Adrenal gland (tissue), 5 donors: ENCODE data around the gene VAT1.

ENCODE experiments used
- POLR2A ChIP-seq, 2 donors: fragments of 450-650 bp; IDR thresholded peaks; one replicate each; pipeline ENCODE4 v1.6.1; 2017; ENCODE audit warnings: antibody characterized with exemption in 2 of 2, mild to moderate bottlenecking in 2 of 2, moderate library complexity in 1 of 2
- TF ChIP-seq, protein P1 (sequence below), 6 experiments: fragments of 450-650 bp in 4 of 6; fragments of 200-600 bp in 2 of 6; sonication (generic) in 1 of 6; IDR thresholded peaks; 1 replicate in 5 of 6; 2 replicates in 1 of 6; pipeline versions ENCODE4 v1.5.1 to v1.8.0; 2016 to 2021; ENCODE audit warnings: antibody characterized with exemption in 6 of 6, mild to moderate bottlenecking in 2 of 6, moderate library complexity in 1 of 6
- donor health status: DM: no; HTN: no; CAD: no.

DNA sequence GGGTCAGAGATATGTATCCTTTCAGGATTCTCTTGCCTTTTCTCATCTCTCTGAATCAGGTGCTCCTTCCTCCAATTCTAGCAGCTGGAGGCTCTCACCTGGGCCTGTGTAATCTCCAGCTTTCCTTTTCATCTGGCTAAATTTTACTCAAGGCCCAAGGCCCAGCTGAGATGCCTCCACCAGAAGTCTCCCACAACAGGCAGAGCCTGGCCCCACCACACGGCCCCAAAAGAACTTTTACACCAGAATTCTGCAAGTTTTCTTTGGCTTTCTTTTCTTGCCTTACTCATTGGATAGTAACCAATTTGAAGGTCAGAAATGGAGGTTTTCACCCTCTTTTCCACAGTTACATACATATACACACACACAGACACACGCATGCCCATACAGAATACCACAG is 17.5 kb upstream of the VAT1 start:
- TF ChIP-seq, protein P1, sequence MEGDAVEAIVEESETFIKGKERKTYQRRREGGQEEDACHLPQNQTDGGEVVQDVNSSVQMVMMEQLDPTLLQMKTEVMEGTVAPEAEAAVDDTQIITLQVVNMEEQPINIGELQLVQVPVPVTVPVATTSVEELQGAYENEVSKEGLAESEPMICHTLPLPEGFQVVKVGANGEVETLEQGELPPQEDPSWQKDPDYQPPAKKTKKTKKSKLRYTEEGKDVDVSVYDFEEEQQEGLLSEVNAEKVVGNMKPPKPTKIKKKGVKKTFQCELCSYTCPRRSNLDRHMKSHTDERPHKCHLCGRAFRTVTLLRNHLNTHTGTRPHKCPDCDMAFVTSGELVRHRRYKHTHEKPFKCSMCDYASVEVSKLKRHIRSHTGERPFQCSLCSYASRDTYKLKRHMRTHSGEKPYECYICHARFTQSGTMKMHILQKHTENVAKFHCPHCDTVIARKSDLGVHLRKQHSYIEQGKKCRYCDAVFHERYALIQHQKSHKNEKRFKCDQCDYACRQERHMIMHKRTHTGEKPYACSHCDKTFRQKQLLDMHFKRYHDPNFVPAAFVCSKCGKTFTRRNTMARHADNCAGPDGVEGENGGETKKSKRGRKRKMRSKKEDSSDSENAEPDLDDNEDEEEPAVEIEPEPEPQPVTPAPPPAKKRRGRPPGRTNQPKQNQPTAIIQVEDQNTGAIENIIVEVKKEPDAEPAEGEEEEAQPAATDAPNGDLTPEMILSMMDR (IDR thresholded peaks at IDR 0.05) = no peak
- no peak for TF ChIP-seq POLR2A (IDR thresholded peaks at IDR 0.05)
